ENCODE data around the gene DHCR24.
A peak's percentile ranks its signal among the peaks of the same experiment; 100 is the strongest.

DNA sequence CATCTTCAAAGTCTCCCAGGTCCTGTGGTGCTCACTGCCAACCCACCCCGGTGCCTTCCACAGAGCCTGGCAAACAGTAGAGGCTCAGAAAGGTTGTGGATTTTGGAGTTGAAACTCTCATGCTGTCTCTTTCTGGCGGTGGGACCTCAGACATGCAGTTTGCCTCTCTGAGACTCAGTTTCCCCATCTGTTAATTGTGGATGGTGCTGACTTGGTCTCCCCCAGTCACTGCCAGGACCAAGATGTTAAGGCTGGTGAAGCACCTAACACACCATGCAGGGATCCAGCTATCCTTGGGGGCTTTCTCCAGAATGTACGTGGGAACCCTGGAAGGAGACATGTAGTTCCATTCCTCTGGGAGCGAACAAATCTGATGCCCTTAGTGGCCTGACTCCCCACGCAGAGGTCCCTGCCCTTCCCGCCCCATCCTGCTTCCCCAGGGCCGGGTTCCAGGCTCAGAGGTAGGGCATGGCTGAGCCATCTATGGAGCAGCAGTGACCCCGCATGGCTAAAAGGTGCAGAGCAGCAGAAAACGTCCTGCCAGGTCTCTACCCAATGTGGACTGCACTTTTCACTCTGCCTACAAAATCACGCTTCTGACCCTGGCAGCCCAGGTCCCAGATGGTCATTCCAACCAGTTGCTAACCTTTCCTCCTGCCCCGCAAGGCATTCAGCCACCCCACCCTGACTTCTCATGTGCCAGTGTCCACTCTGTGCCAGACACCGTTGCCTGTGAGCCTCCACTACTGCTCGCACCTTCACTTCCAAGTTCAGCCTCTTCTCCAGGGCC, 76.6 kb downstream of the DHCR24 start:
- no peak for TF ChIP-seq ESRRA (CRISPR knock-in tag; IDR thresholded peaks at IDR 0.05; ENCODE audit: borderline replicate concordance)
- TF ChIP-seq TCF7 (CRISPR knock-in tag; IDR thresholded peaks at IDR 0.05; ENCODE audit: low read depth), result no peak
- TF ChIP-seq, protein P1, sequence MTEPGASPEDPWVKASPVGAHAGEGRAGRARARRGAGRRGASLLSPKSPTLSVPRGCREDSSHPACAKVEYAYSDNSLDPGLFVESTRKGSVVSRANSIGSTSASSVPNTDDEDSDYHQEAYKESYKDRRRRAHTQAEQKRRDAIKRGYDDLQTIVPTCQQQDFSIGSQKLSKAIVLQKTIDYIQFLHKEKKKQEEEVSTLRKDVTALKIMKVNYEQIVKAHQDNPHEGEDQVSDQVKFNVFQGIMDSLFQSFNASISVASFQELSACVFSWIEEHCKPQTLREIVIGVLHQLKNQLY (CRISPR knock-in tag; IDR thresholded peaks at IDR 0.05), result no peak
- TF ChIP-seq, protein P2, sequence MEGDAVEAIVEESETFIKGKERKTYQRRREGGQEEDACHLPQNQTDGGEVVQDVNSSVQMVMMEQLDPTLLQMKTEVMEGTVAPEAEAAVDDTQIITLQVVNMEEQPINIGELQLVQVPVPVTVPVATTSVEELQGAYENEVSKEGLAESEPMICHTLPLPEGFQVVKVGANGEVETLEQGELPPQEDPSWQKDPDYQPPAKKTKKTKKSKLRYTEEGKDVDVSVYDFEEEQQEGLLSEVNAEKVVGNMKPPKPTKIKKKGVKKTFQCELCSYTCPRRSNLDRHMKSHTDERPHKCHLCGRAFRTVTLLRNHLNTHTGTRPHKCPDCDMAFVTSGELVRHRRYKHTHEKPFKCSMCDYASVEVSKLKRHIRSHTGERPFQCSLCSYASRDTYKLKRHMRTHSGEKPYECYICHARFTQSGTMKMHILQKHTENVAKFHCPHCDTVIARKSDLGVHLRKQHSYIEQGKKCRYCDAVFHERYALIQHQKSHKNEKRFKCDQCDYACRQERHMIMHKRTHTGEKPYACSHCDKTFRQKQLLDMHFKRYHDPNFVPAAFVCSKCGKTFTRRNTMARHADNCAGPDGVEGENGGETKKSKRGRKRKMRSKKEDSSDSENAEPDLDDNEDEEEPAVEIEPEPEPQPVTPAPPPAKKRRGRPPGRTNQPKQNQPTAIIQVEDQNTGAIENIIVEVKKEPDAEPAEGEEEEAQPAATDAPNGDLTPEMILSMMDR (IDR thresholded peaks at IDR 0.05), result peak; percentile 68
- TF ChIP-seq FOXP1 (CRISPR knock-in tag; IDR thresholded peaks at IDR 0.05; ENCODE audit: borderline replicate concordance), result no peak
- TF ChIP-seq, protein P3, sequence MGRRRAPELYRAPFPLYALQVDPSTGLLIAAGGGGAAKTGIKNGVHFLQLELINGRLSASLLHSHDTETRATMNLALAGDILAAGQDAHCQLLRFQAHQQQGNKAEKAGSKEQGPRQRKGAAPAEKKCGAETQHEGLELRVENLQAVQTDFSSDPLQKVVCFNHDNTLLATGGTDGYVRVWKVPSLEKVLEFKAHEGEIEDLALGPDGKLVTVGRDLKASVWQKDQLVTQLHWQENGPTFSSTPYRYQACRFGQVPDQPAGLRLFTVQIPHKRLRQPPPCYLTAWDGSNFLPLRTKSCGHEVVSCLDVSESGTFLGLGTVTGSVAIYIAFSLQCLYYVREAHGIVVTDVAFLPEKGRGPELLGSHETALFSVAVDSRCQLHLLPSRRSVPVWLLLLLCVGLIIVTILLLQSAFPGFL (CRISPR knock-in tag; IDR thresholded peaks at IDR 0.05; ENCODE audit: borderline replicate concordance), result no peak
- no peak for TF ChIP-seq TP53 (CRISPR knock-in tag; IDR thresholded peaks at IDR 0.05)
